Activated naive CD4-positive, alpha-beta T cell treated with anti-CD3 and anti-CD28 coated beads, Interleukin-2, amount 50 U/mL, for 72 hours (primary cell): Measurements from ENCODE around the gene DNASE1L2. TPM values are rescaled to one million over a fixed set of nuclear protein-coding genes. Genes with fewer than 3 reads are reported as not detected.
"Not testable (repeated sequence)": the region's sequence is repeated elsewhere in the genome, so short reads cannot be mapped to it uniquely, and the experiment has no call there.

Experiments used
- ATAC-seq, 2 donors: fragments of 150-1000 bp; cut with Tn5 transposase; 2 replicates each; pipeline ENCODE4 v1.10.0; 2021; ENCODE audit warnings: mild to moderate bottlenecking in 2 of 2, moderate library complexity in 2 of 2
- DNase-seq, 2 donors: peaks; one replicate each; pipeline ENCODE4 v3.0.0; 2021 to 2022; ENCODE audit warnings: low spot score in 2 of 2
- H3K27ac Mint-ChIP-seq, 2 donors: one replicate each; pipeline ENCODE4 v1.8.0; 2022; ENCODE audit warnings: mild to moderate bottlenecking in 2 of 2, mixed read lengths in 2 of 2
- H3K36me3 Mint-ChIP-seq, 2 donors: one replicate each; pipeline ENCODE4 v1.8.0; 2022; ENCODE audit warnings: mixed read lengths in 2 of 2
- H3K9me3 Mint-ChIP-seq, 2 donors: one replicate each; pipeline ENCODE4 v1.8.0; 2022; ENCODE audit warnings: mixed read lengths in 2 of 2
- total RNA-seq, 2 donors: library from RNA; stranded (reverse); gene quantifications; one replicate each; pipeline ENCODE4 v1.2.3, GENCODE V29; 2022

DNASE1L2 gene
- total RNA-seq, 2 donors from 2014 or later = 1.3 to 1.5 TPM

DNA sequence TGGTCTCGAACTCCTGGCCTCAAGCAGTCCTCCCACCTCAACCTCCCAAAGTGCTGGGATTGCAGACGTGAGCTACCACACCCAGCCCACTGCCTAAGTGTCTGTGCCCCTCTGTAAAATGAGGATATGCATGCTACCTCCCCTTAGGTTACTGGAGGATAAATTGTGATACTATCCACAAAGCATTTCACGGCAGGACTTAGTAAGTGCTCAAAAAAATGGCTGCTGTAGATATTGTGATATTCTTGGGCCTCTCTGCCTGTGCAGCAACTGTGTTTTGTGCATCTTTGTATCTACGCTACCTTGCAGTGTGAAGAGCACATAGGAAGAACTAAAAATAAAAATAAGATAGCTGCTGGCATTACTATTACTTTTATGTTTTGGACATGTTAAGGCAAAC, 38.0 kb upstream of the DNASE1L2 start:
- H3K36me3 Mint-ChIP-seq = no peaks in the 10 kb centered on the region
- H3K9me3 Mint-ChIP-seq = no peaks in the 10 kb centered on the region
- peak overlapping the region in 1 of 2 donors; percentile 44 for H3K27ac Mint-ChIP-seq
- ATAC-seq (no peak), DNase-seq (no peak)

- ATAC-seq (no peak), DNase-seq (no peak)
- Mint-ChIP-seq H3K36me3 (no peaks in the 10 kb centered on the region), H3K27ac (no peak overlapping the region), H3K9me3 (no peaks in the 10 kb centered on the region)
Measured at GRCh38 chr16:2199095-2199494, 37.1 kb upstream of the DNASE1L2 start.

DNA sequence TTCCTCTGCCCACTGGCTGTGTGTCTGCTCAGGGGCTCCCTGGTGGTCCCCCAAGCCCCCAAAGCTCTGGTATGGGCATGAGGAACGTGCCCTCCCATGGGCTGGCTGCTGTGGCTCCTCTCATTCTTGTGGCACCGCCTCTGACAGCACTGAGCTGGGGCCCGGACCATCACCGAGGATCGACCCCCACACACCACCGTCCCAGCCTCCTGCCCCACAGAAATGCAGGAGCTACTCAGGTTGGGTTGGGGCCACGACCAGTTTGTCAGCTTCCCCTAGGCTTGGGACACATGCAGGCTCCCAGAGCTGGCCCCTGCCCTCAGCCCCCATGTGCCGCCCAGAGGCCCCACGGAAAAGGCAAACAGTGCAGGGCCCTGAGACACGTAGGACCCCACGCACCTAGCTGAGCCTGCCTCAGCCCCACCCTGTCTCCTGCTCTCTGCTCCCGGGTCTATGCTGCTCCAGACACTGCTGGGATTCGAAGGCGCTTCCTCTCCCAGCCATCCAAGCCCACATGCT, 36.6 kb upstream of the DNASE1L2 start:
- no peaks in the 10 kb centered on the region for H3K36me3 Mint-ChIP-seq
- no peak for ATAC-seq
- no peak overlapping the region for H3K27ac Mint-ChIP-seq
- DNase-seq = no peak
- H3K9me3 Mint-ChIP-seq = no peaks in the 10 kb centered on the region

- Mint-ChIP-seq H3K27ac (no peak overlapping the region), H3K9me3 (no peaks in the 10 kb centered on the region)
Measured at GRCh38 chr16:2200313-2200712, 35.9 kb upstream of the DNASE1L2 start.

DNA sequence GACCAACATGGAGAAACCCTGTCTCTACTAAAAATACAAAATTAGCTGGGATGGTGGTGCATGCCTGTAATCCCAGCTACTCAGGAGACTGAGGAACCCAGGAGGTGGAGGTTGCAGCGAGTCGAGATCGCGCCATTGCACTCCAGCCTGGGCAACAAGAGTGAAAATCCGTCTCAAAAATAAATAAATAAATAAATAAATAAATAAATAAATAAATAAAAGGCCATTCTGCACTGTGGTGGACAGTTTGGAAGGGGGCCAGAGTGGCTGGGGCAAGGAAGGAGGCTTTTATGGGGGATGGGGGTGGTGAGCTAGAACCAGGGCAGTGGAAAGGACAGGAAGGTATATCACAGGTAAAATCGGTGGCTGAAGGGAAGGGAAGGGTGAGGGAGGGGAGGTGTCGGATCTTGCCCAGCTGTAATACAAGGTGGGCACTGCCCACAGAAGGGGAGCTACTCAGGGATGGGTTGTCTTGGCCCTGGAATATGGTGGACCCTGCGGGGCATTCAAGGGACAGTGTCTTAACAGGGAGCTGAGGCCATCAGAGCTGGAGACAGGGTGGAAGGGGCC, 33.0 kb upstream of the DNASE1L2 start:
- H3K27ac Mint-ChIP-seq, DNase-seq, ATAC-seq, H3K9me3 Mint-ChIP-seq: not testable (repeated sequence)
- peaks cover 10 to 15% of the 10 kb centered on the region in 2 donors for H3K36me3 Mint-ChIP-seq

More at GRCh38 chr16:2200313-2200712, 35.9 kb upstream of the DNASE1L2 start:
- ATAC-seq = no peak
- DNase-seq = no peak
- H3K36me3 Mint-ChIP-seq = no peaks in the 10 kb centered on the region

DNA sequence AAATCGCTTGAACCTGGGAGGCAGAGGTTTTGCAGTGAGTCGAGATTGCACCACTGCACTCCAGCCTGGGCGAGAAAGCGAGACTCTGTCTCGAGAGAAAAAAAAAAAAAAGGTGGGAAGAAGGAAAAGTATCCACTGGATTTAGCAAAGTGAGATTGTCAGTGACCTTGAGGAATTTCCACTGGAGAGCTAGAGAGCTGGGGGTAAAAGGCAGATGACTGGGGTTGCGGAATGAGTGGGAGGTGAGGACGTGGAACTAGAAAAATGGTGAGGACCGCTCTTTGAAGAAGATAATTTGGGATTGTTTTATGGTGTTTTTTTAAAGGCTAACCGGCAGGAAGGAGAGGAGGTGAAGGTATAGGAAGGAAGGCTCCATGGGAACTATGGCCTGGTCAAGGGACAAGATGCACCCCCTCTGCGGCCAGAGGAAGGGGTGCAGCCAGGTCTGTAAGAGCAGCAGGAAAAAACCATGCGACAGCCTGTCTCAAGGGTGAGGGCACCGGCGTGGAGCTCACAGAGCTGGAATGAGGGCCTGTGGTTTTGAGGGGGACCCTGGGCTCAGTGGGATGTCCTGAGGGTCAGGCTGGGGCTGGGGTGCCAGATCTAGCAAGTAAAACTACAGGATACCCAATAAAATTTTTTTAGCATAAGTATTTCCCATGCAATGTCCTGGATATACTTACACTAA, 31.7 kb upstream of the DNASE1L2 start:
- Mint-ChIP-seq H3K36me3 (peaks cover 10 to 15% of the 10 kb centered on the region in 2 donors), H3K27ac (peak overlapping the region; percentile 25 to 79), H3K9me3 (no peaks in the 10 kb centered on the region)
- ATAC-seq (peak; percentile 0 to 4), DNase-seq (no peak)

GRCh38 chr16:2205104-2205966, 30.9 kb upstream of the DNASE1L2 start, which contains the start of gene MLST8:
Gene MLST8, plus strand, starts transcription at chr16:2205454. Its CDS starts 632 bp downstream, at chr16:2206086.
- DNase-seq (peak; percentile 90 to 93), ATAC-seq (peak; percentile 79 to 84)
- Mint-ChIP-seq H3K27ac (peak within 1 kb of the TSS; percentile 79 to 88), H3K36me3 (peaks cover 10 to 15% of the 10 kb centered on the region in 2 donors), H3K9me3 (no peaks in the 10 kb centered on the region)

DNA sequence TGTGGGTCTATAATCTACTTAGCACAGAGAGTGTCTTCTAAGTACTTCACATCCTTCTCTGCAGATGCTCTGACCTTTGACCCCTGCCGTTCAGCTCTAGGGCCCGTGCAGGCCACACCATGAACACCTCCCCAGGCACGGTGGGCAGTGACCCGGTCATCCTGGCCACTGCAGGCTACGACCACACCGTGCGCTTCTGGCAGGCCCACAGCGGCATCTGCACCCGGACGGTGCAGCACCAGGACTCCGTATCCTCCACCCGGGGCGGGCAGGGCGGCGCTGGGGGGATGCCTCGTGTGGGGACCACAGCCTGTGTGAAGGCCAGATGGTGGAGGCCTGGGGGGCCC, 30.3 kb upstream of the DNASE1L2 start:
- H3K27ac Mint-ChIP-seq = peak overlapping the region in 1 of 2 donors; percentile 79
- H3K36me3 Mint-ChIP-seq = peaks cover 10 to 15% of the 10 kb centered on the region in 2 donors
- no peaks in the 10 kb centered on the region for H3K9me3 Mint-ChIP-seq
- DNase-seq (no peak), ATAC-seq (no peak)

- Mint-ChIP-seq H3K9me3 (no peaks in the 10 kb centered on the region), H3K27ac (peak overlapping the region; percentile 79 to 88), H3K36me3 (peaks cover 10 to 15% of the 10 kb centered on the region in 2 donors)
- DNase-seq = no peak
- no peak for ATAC-seq
Measured at GRCh38 chr16:2206420-2206779, 29.8 kb upstream of the DNASE1L2 start.

- Mint-ChIP-seq H3K36me3 (peaks cover 13 to 18% of the 10 kb centered on the region in 2 donors), H3K9me3 (no peaks in the 10 kb centered on the region), H3K27ac (peak overlapping the region in 1 of 2 donors; percentile 79)
- ATAC-seq (no peak), DNase-seq (no peak)
Measured at GRCh38 chr16:2206780-2207433, 29.3 kb upstream of the DNASE1L2 start.

DNA sequence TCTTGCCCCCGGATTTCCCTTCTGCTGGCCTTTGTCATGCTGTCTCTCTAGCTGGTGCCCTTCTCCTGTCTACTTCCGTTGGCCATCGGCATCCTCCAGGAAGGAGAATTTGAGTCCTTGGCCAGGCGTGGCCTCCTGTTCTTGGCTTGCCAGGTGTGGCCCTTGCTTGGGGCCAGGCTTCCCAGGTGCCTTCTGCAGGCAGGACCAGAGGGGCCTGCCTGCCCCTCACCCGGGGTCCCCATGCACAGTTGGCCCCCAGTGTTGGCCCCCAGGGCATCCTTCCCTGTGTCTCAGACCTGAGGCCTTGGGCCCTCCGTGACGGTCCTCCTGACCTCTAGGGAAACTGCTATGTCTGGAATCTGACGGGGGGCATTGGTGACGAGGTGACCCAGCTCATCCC, 28.4 kb upstream of the DNASE1L2 start:
- Mint-ChIP-seq H3K36me3 (peaks cover 15 to 24% of the 10 kb centered on the region in 2 donors), H3K27ac (peak overlapping the region in 1 of 2 donors; percentile 31), H3K9me3 (no peaks in the 10 kb centered on the region)
- no peak for DNase-seq
- ATAC-seq = no peak

GRCh38 chr16:2208308-2208707, 27.9 kb upstream of the DNASE1L2 start:
- Mint-ChIP-seq H3K9me3 (no peaks in the 10 kb centered on the region), H3K27ac (no peak overlapping the region), H3K36me3 (peaks cover 18 to 29% of the 10 kb centered on the region in 2 donors)
- no peak for ATAC-seq
- DNase-seq = no peak

GRCh38 chr16:2208772-2209171, 27.5 kb upstream of the DNASE1L2 start:
- no peaks in the 10 kb centered on the region for H3K9me3 Mint-ChIP-seq
- peaks cover 22 to 32% of the 10 kb centered on the region in 2 donors for H3K36me3 Mint-ChIP-seq
- DNase-seq (no peak), ATAC-seq (no peak)
- H3K27ac Mint-ChIP-seq = no peak overlapping the region

GRCh38 chr16:2209258-2210008, 26.8 kb upstream of the DNASE1L2 start:
- ATAC-seq (no peak), DNase-seq (no peak)
- Mint-ChIP-seq H3K9me3 (no peaks in the 10 kb centered on the region), H3K27ac (no peak overlapping the region), H3K36me3 (peaks cover 22 to 32% of the 10 kb centered on the region in 2 donors)

GRCh38 chr16:2210009-2210332, 26.3 kb upstream of the DNASE1L2 start:
- H3K27ac Mint-ChIP-seq = no peak overlapping the region
- ATAC-seq (no peak), DNase-seq (no peak)
- peaks cover 22 to 32% of the 10 kb centered on the region in 2 donors for H3K36me3 Mint-ChIP-seq
- H3K9me3 Mint-ChIP-seq = no peaks in the 10 kb centered on the region
